Kidney (tissue), 14 donors: ENCODE measurements around the gene RHCG. TPM values are rescaled to one million over a fixed set of nuclear protein-coding genes. Genes with fewer than 3 reads are reported as not detected.
A peak's percentile ranks its signal among the peaks of the same experiment; 100 is the strongest.

Experiments used
- DNase-seq, 5 donors: peaks; one replicate each; pipeline ENCODE4 v3.0.0-alpha.2; 2013 to 2020
- FAIRE-seq: peaks from 2 replicates; lab custom pipeline; 2012; peaks lifted over from hg19 to GRCh38; lab: Jason Lieb, UNC
- H3K27ac ChIP-seq, 2 donors: one replicate each; pipeline ENCODE4 v1.7.0; 2013; ENCODE audit warnings: low read depth in 2 of 2, low read length in 2 of 2, inconsistent platforms in 1 of 2
- H3K27me3 ChIP-seq: one replicate; pipeline ENCODE4 v1.7.1; 2013; ENCODE audit warnings: low read length, inconsistent platforms; ENCODE audit not compliant: control insufficient read depth, insufficient read depth
- H3K36me3 ChIP-seq, 3 donors: one replicate each; pipeline versions ENCODE4 v1.7.0 to v1.7.1; 2013; ENCODE audit warnings: low read length in 3 of 3, control low read depth in 1 of 3, inconsistent platforms in 1 of 3; ENCODE audit not compliant: insufficient read depth in 3 of 3, control insufficient read depth in 2 of 3
- H3K4me1 ChIP-seq, 3 donors: one replicate each; pipeline versions ENCODE4 v1.7.0 to v1.7.1; 2013; ENCODE audit warnings: low read length in 3 of 3, inconsistent platforms in 1 of 3, low read depth in 1 of 3; ENCODE audit not compliant: control insufficient read depth in 2 of 3, insufficient read depth in 2 of 3
- H3K4me3 ChIP-seq, 3 donors: one replicate each; pipeline versions ENCODE4 v1.7.0 to v1.8.1; 2013; ENCODE audit warnings: low read length in 3 of 3, control low read depth in 1 of 3, inconsistent platforms in 1 of 3
- H3K9ac ChIP-seq, 3 donors: one replicate each; pipeline versions ENCODE4 v1.7.0 to v1.7.1; 2013; ENCODE audit warnings: low read length in 3 of 3, control low read depth in 1 of 3, inconsistent platforms in 1 of 3
- H3K9me3 ChIP-seq, 3 donors: one replicate each; pipeline versions ENCODE4 v1.7.0 to v1.7.1; 2013; ENCODE audit warnings: low read length in 3 of 3, control low read depth in 1 of 3, inconsistent platforms in 1 of 3; ENCODE audit not compliant: control insufficient read depth in 2 of 3, insufficient read depth in 1 of 3
- intact Hi-C: fragments of 100-400 bp; cut with DNase I; formaldehyde crosslinking; loops from one replicate; pipeline ENCODE4 v1.11.1; 2022
- polyA plus RNA-seq: library from polyadenylated mRNA; stranded (reverse); fragments of 350-450 nt; fragmentation: Illumina TruSeq; extraction: RNeasy Lipid Tissue Mini Kit (QIAGEN cat#74804); gene quantifications from one replicate; pipeline ENCODE4 v1.2.3, GENCODE V29; 2014; ENCODE audit warnings: low read depth, low replicate concordance; ENCODE audit not compliant: insufficient read depth
- total RNA-seq: library from RNA; stranded (reverse); fragmentation: NEBNext Ultra II Directional; extraction: Animal tissue kit (Norgen Biotek cat#: 25700); gene quantifications from one replicate; pipeline ENCODE4 v1.2.1, GENCODE V29; 2021
- TF ChIP-seq, protein P1 (sequence below): IDR thresholded peaks from 3 replicates; pipeline ENCODE4 v1.5.1; 2012; ENCODE audit warnings: mild to moderate bottlenecking, moderate library complexity, borderline replicate concordance; ENCODE audit not compliant: insufficient read depth; ENCODE audit errors: extremely low read depth
- donor health status: control.
- donor health status: control.
- donor health status: control.
- donor health status: control.
- donor health status: control.
- donor health status: DM: yes; HTN: yes; CAD: no.
- donor health status: Normal renal cell carcinoma (clear cell type).

Gene RHCG
- total and polyA plus RNA-seq, 2 donors from 2014 or later: 1.5 to 373 TPM

DNA sequence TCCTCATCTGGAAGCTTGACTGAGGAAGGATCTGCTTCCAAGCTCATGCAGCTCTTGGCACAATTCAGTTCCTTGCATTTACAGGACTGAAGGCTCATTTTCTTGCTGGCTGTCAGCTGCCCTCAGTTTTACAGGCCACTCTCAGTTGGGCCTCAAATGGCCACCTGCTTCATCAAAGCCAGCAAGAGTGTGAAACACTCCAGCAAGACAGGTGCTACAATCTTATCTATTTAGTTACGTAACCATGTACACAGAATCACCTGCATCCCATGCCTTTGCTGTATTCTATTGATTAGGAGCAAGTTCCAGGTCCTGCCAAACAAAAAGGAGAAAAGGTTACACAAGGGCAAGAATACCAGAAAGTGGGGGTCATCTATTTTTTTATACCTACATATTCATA lies 40.8 kb downstream of the RHCG start:
- Histone ChIP-seq H3K27ac (no peak overlapping the region), H3K4me1 (no peaks in the 10 kb centered on the region), H3K27me3 (no peaks in the 10 kb centered on the region), H3K4me3 (no peak overlapping the region), H3K9me3 (peaks cover 0 to 4% (median 0%) of the 10 kb centered on the region in 3 donors), H3K9ac (no peak overlapping the region), H3K36me3 (no peaks in the 10 kb centered on the region)
- DNase-seq (no peak), FAIRE-seq (no peak)
- intact Hi-C loops: no loop called here
- TF ChIP-seq, protein P1, sequence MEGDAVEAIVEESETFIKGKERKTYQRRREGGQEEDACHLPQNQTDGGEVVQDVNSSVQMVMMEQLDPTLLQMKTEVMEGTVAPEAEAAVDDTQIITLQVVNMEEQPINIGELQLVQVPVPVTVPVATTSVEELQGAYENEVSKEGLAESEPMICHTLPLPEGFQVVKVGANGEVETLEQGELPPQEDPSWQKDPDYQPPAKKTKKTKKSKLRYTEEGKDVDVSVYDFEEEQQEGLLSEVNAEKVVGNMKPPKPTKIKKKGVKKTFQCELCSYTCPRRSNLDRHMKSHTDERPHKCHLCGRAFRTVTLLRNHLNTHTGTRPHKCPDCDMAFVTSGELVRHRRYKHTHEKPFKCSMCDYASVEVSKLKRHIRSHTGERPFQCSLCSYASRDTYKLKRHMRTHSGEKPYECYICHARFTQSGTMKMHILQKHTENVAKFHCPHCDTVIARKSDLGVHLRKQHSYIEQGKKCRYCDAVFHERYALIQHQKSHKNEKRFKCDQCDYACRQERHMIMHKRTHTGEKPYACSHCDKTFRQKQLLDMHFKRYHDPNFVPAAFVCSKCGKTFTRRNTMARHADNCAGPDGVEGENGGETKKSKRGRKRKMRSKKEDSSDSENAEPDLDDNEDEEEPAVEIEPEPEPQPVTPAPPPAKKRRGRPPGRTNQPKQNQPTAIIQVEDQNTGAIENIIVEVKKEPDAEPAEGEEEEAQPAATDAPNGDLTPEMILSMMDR: no peak

- no peak overlapping the region for H3K9ac ChIP-seq
- TF ChIP-seq, protein P1: no peak
- no peak for FAIRE-seq
- intact Hi-C loops: no loop called here
- H3K27ac ChIP-seq: no peak overlapping the region
- H3K27me3 ChIP-seq: peaks cover 5% of the 10 kb centered on the region
- H3K4me3 ChIP-seq: no peak overlapping the region
- peaks cover 0 to 4% (median 0%) of the 10 kb centered on the region in 3 donors for H3K9me3 ChIP-seq
- H3K36me3 ChIP-seq: no peaks in the 10 kb centered on the region
- no peaks in the 10 kb centered on the region for H3K4me1 ChIP-seq
- peak in 1 of 5 donors; percentile 10 for DNase-seq
Observed at GRCh38 chr15:89452330-89452836, 44.0 kb downstream of the RHCG start.

GRCh38 chr15:89451846-89452245 lies 44.5 kb downstream of the RHCG start:
- no peak for DNase-seq
- no peak overlapping the region for H3K9ac ChIP-seq
- H3K4me1 ChIP-seq: no peaks in the 10 kb centered on the region
- intact Hi-C loops: no loop called here
- no peak overlapping the region for H3K27ac ChIP-seq
- H3K4me3 ChIP-seq: no peak overlapping the region
- no peaks in the 10 kb centered on the region for H3K36me3 ChIP-seq
- no peak for FAIRE-seq
- TF ChIP-seq, protein P1: no peak
- H3K9me3 ChIP-seq: no peaks in the 10 kb centered on the region
- H3K27me3 ChIP-seq: peaks cover 5% of the 10 kb centered on the region
